NT2/D1 (cell line): ENCODE results near the gene BNC2.

Experiments used
- DNase-seq: peaks from one replicate; pipeline ENCODE4 v3.0.0-alpha.2; 2011; ENCODE audit warnings: low read depth, low spot score
- H3K27me3 ChIP-seq: 2 replicates; pipeline ENCODE4 v1.6.0; 2011; ENCODE audit warnings: mild to moderate bottlenecking; ENCODE audit not compliant: insufficient read length, insufficient read depth
- H3K36me3 ChIP-seq: 2 replicates; pipeline ENCODE4 v1.6.1; 2011; ENCODE audit warnings: mild to moderate bottlenecking, low read length, mixed read lengths; ENCODE audit not compliant: insufficient read depth, insufficient read length
- H3K4me1 ChIP-seq: 2 replicates; pipeline ENCODE4 v1.5.1; 2011; ENCODE audit not compliant: insufficient read depth, insufficient read length
- H3K4me3 ChIP-seq: 2 replicates; pipeline ENCODE4 v1.5.1; 2011; ENCODE audit warnings: low read depth; ENCODE audit not compliant: insufficient read length
- H3K9ac ChIP-seq: 2 replicates; pipeline ENCODE4 v1.6.0; 2011; ENCODE audit warnings: low read depth; ENCODE audit not compliant: insufficient read length
- H3K9me3 ChIP-seq: 2 replicates; pipeline ENCODE4 v1.5.1; 2011; ENCODE audit warnings: mild to moderate bottlenecking, low read length; ENCODE audit not compliant: insufficient read depth
- SUZ12 ChIP-seq: IDR thresholded peaks from 2 replicates; pipeline ENCODE4 v1.6.1; 2011; ENCODE audit not compliant: insufficient read length, insufficient read depth; ENCODE audit errors: extremely low read depth
- YY1 ChIP-seq: IDR thresholded peaks from 2 replicates; pipeline ENCODE4 v1.6.1; 2011; ENCODE audit not compliant: insufficient read length, insufficient read depth
- ZNF274 ChIP-seq: IDR thresholded peaks from 2 replicates; pipeline ENCODE4 v1.6.1; 2011; ENCODE audit warnings: mild to moderate bottlenecking, low read depth, low read length

BNC2 gene

GRCh38 chr9:16450578-16450977 lies 419.9 kb downstream of the BNC2 start:
- Histone ChIP-seq H3K4me3 (no peak overlapping the region), H3K36me3 (no peaks in the 10 kb centered on the region), H3K9me3 (no peaks in the 10 kb centered on the region), H3K27me3 (no peaks in the 10 kb centered on the region), H3K4me1 (no peaks in the 10 kb centered on the region), H3K9ac (no peak overlapping the region)
- no peak for DNase-seq
- TF ChIP-seq YY1 (no peak), SUZ12 (no peak), ZNF274 (no peak)

- no peaks in the 10 kb centered on the region for H3K4me1 ChIP-seq
- no peaks in the 10 kb centered on the region for H3K9me3 ChIP-seq
- no peak overlapping the region for H3K9ac ChIP-seq
- H3K4me3 ChIP-seq = no peak overlapping the region
- no peak for TF ChIP-seq ZNF274
- no peak for TF ChIP-seq SUZ12
- TF ChIP-seq YY1 = no peak
- DNase-seq = no peak
- H3K27me3 ChIP-seq = no peaks in the 10 kb centered on the region
- no peaks in the 10 kb centered on the region for H3K36me3 ChIP-seq
Measured at GRCh38 chr9:16450043-16450442, 420.4 kb downstream of the BNC2 start.

- TF ChIP-seq ZNF274 (no peak), YY1 (no peak), SUZ12 (no peak)
- Histone ChIP-seq H3K4me3 (no peak overlapping the region), H3K36me3 (no peaks in the 10 kb centered on the region), H3K9me3 (no peaks in the 10 kb centered on the region), H3K27me3 (no peaks in the 10 kb centered on the region), H3K9ac (no peak overlapping the region), H3K4me1 (no peaks in the 10 kb centered on the region)
- DNase-seq = no peak
Measured at GRCh38 chr9:16449076-16449730, 421.3 kb downstream of the BNC2 start.

GRCh38 chr9:16447946-16448345 lies 422.5 kb downstream of the BNC2 start:
- no peaks in the 10 kb centered on the region for H3K27me3 ChIP-seq
- TF ChIP-seq SUZ12 (no peak), ZNF274 (no peak), YY1 (no peak)
- no peak for DNase-seq
- H3K9me3 ChIP-seq = no peaks in the 10 kb centered on the region
- no peak overlapping the region for H3K4me3 ChIP-seq
- no peaks in the 10 kb centered on the region for H3K4me1 ChIP-seq
- no peak overlapping the region for H3K9ac ChIP-seq
- H3K36me3 ChIP-seq = no peaks in the 10 kb centered on the region

GRCh38 chr9:16446636-16447035 lies 423.8 kb downstream of the BNC2 start:
- DNase-seq = no peak
- Histone ChIP-seq H3K36me3 (no peaks in the 10 kb centered on the region), H3K4me3 (no peak overlapping the region), H3K9me3 (no peaks in the 10 kb centered on the region), H3K4me1 (no peaks in the 10 kb centered on the region), H3K27me3 (no peaks in the 10 kb centered on the region), H3K9ac (no peak overlapping the region)
- TF ChIP-seq SUZ12 (no peak), ZNF274 (no peak), YY1 (no peak)

- DNase-seq = no peak
- Histone ChIP-seq H3K4me1 (no peaks in the 10 kb centered on the region), H3K36me3 (no peaks in the 10 kb centered on the region)
Measured at GRCh38 chr9:16445141-16445920, 425.1 kb downstream of the BNC2 start.

GRCh38 chr9:16442622-16443021 lies 427.8 kb downstream of the BNC2 start:
- Histone ChIP-seq H3K4me1 (no peaks in the 10 kb centered on the region), H3K36me3 (no peaks in the 10 kb centered on the region), H3K9ac (no peak overlapping the region), H3K4me3 (no peak overlapping the region), H3K9me3 (no peaks in the 10 kb centered on the region), H3K27me3 (no peaks in the 10 kb centered on the region)
- DNase-seq = no peak
- TF ChIP-seq YY1 = no peak
- TF ChIP-seq ZNF274 = no peak

More at GRCh38 chr9:16445141-16445920, 425.1 kb downstream of the BNC2 start:
- H3K9me3 ChIP-seq = no peaks in the 10 kb centered on the region
- H3K9ac ChIP-seq = no peak overlapping the region
- H3K27me3 ChIP-seq = no peaks in the 10 kb centered on the region
- TF ChIP-seq YY1 (no peak), SUZ12 (no peak), ZNF274 (no peak)
- H3K4me3 ChIP-seq = no peak overlapping the region
